HepG2 (cell line): ENCODE results near the gene LYSMD1. TPM values are rescaled to one million over a fixed set of nuclear protein-coding genes. Genes with fewer than 3 reads are reported as not detected.

Source experiments
- ATAC-seq: fragments of 200-7000 bp; cut with Tn5 transposase; 3 replicates; pipeline ENCODE4 v1.9.1; 2020; ENCODE audit warnings: mild to moderate bottlenecking, moderate library complexity
- BruUV-seq: library from RNA; stranded (reverse); fragments of 400-500 nt; replicated peaks from 2 replicates; lab custom pipeline; 2021; lab: Mats Ljungman, UMichigan
- CTCF ChIA-PET: fragments of 300-600 bp; formaldehyde crosslinking; extraction: SDS; loops from one replicate; lab custom pipeline; 2021; ENCODE audit warnings: low total read pairs, inconsistent platforms, low intra/inter-chr PET ratio; lab: Yijun Ruan, JAX
- POLR2A ChIA-PET: fragments of 350-600 bp; sonication (Branson Sonifier 250); formaldehyde crosslinking; loops from one replicate; lab custom pipeline; 2020; ENCODE audit warnings: antibody characterized with exemption, inconsistent platforms; lab: Yijun Ruan, JAX
- DNase-seq: peaks from one replicate; pipeline ENCODE4 v3.0.0-alpha.2; 2015; ENCODE audit warnings: low spot score
- FAIRE-seq: peaks from 3 replicates; lab custom pipeline; 2011; peaks lifted over from hg19 to GRCh38; lab: Jason Lieb, UNC
- H2AFZ ChIP-seq: one replicate; pipeline ENCODE4 v1.6.1; 2011; ENCODE audit warnings: low read length, inconsistent platforms
- H3K27ac ChIP-seq: fragments of 300-600 bp; 3 replicates; pipeline ENCODE4 v1.8.0; 2011; ENCODE audit warnings: mixed run types, mild to moderate bottlenecking, mixed read lengths, low read length, inconsistent platforms; ENCODE audit not compliant: insufficient read depth; ENCODE audit errors: extremely low read length
- H3K27me3 ChIP-seq, 2 experiments: fragments of 200-600 bp in 1 of 2; 2 replicates in 1 of 2; 3 replicates in 1 of 2; pipeline versions ENCODE4 v1.6.0 to v1.8.0; 2011; ENCODE audit warnings: low read length in 2 of 2, mild to moderate bottlenecking in 2 of 2, moderate library complexity in 2 of 2, inconsistent platforms in 1 of 2; ENCODE audit not compliant: insufficient read depth in 2 of 2, control insufficient read depth in 1 of 2
- H3K36me3 ChIP-seq, 2 experiments: fragments of 200-600 bp in 1 of 2; replicated peaks in 1 of 2; 2 replicates in 1 of 2; 3 replicates in 1 of 2; pipeline versions ENCODE4 v1.5.1 to v1.8.0; 2011; ENCODE audit warnings: low read length in 2 of 2, inconsistent platforms in 1 of 2; ENCODE audit not compliant: insufficient read depth in 2 of 2, control insufficient read depth in 1 of 2
- H3K4me1 ChIP-seq: 2 replicates; pipeline ENCODE4 v1.5.1; 2012; ENCODE audit warnings: low read length, inconsistent platforms; ENCODE audit not compliant: insufficient read depth
- H3K4me2 ChIP-seq: 2 replicates; pipeline ENCODE4 v1.6.0; 2011; ENCODE audit warnings: low read depth, low read length, inconsistent platforms
- H3K4me3 ChIP-seq, 3 experiments: fragments of 200-600 bp in 1 of 3; sonication (generic), shearing (Covaris generic) in 1 of 3; replicated peaks in 1 of 3; 2 replicates each; pipeline ENCODE4 v1.5.1; 2011 to 2016; ENCODE audit warnings: low read length in 3 of 3, inconsistent platforms in 2 of 3, low read depth in 2 of 3, mild to moderate bottlenecking in 2 of 3, control low read depth in 1 of 3, mixed read lengths in 1 of 3; ENCODE audit not compliant: insufficient read depth in 1 of 3
- H3K79me2 ChIP-seq: one replicate; pipeline ENCODE4 v1.6.1; 2011; ENCODE audit warnings: low read length, inconsistent platforms; ENCODE audit not compliant: insufficient read depth
- H3K9ac ChIP-seq: 2 replicates; pipeline ENCODE4 v1.6.0; 2011; ENCODE audit warnings: mild to moderate bottlenecking, low read depth, low read length, inconsistent platforms; ENCODE audit not compliant: insufficient read depth
- H3K9me3 ChIP-seq: 2 replicates; pipeline ENCODE4 v1.5.1; 2012; ENCODE audit warnings: mild to moderate bottlenecking, low read length
- H4K20me1 ChIP-seq: 2 replicates; pipeline ENCODE4 v1.6.0; 2011; ENCODE audit warnings: inconsistent platforms, mild to moderate bottlenecking, low read length, moderate library complexity; ENCODE audit not compliant: insufficient read depth
- ARID5B ChIP-seq: IDR thresholded peaks from 2 replicates; pipeline ENCODE4 v1.4.0; 2020; ENCODE audit warnings: mild to moderate bottlenecking, missing genetic modification reagents
- ATF5 ChIP-seq: sonication (generic); formaldehyde crosslinking; IDR thresholded peaks from 2 replicates; pipeline ENCODE4 v1.4.0; 2020; ENCODE audit warnings: mild to moderate bottlenecking, low read depth, missing genetic modification reagents
- CHD4 ChIP-seq: fragments of 200-600 bp; sonication (generic); IDR thresholded peaks from 2 replicates; pipeline ENCODE4 v1.7.0; 2017; ENCODE audit warnings: mild to moderate bottlenecking, low read length, borderline replicate concordance
- FOXA3 ChIP-seq: IDR thresholded peaks from 2 replicates; pipeline ENCODE4 v1.6.1; 2016; ENCODE audit warnings: missing genetic modification reagents, missing compliant biosample characterization
- FOXK2 ChIP-seq: fragments of 450-650 bp; IDR thresholded peaks from 2 replicates; pipeline ENCODE4 v1.6.1; 2016
- FOXP1 ChIP-seq, 2 experiments: fragments of 450-650 bp in 1 of 2; IDR thresholded peaks; 2 replicates each; pipeline ENCODE4 v1.6.1; 2017 to 2018; ENCODE audit warnings: antibody characterized with exemption in 1 of 2
- HNF1B ChIP-seq: sonication (generic); formaldehyde crosslinking; IDR thresholded peaks from 2 replicates; pipeline ENCODE4 v1.5.1; 2020; ENCODE audit warnings: mild to moderate bottlenecking, moderate library complexity, missing genetic modification reagents
- KDM6A ChIP-seq: IDR thresholded peaks from 2 replicates; pipeline ENCODE4 v1.6.1; 2016; ENCODE audit warnings: low read depth
- MIXL1 ChIP-seq: IDR thresholded peaks from 2 replicates; pipeline ENCODE4 v1.6.1; 2016
- MTA1 ChIP-seq: sonication (generic); formaldehyde crosslinking; IDR thresholded peaks from 2 replicates; pipeline ENCODE4 v1.4.0; 2020; ENCODE audit warnings: missing genetic modification reagents, mild to moderate bottlenecking, borderline replicate concordance
- PITX1 ChIP-seq: sonication (generic); formaldehyde crosslinking; IDR thresholded peaks from 2 replicates; pipeline ENCODE4 v1.5.1; 2020; ENCODE audit warnings: mild to moderate bottlenecking, missing genetic modification reagents
- POGK ChIP-seq: sonication (generic); formaldehyde crosslinking; conservative IDR thresholded peaks from 2 replicates; pipeline ENCODE4 v1.8.0; 2022; ENCODE audit warnings: mild to moderate bottlenecking, moderate library complexity, missing genetic modification reagents
- SRY ChIP-seq: sonication (generic); formaldehyde crosslinking; IDR thresholded peaks from 2 replicates; pipeline ENCODE4 v1.8.0; 2022; ENCODE audit warnings: mild to moderate bottlenecking, missing genetic modification reagents
- XRCC5 ChIP-seq: fragments of 200-400 bp; formaldehyde crosslinking; optimal IDR thresholded peaks from 2 replicates; pipeline ENCODE3; 2017; ENCODE audit warnings: mild to moderate bottlenecking, low read length
- ZMYM4 ChIP-seq: sonication (generic); formaldehyde crosslinking; IDR thresholded peaks from 2 replicates; pipeline ENCODE4 v1.8.1; 2023; ENCODE audit warnings: mild to moderate bottlenecking, missing genetic modification reagents
- ZNF878 ChIP-seq: sonication (generic); formaldehyde crosslinking; IDR thresholded peaks from 2 replicates; pipeline ENCODE4 v1.8.1; 2023; ENCODE audit warnings: mild to moderate bottlenecking, missing genetic modification reagents, moderate library complexity
- WGBS: methylation state at CpG from one replicate; pipeline ENCODE4 v1.1.6; 2017; ENCODE audit warnings: low lambda C conversion rate; 5-methylcytosine and 5-hydroxymethylcytosine counted together
- in situ Hi-C: cut with HindIII; loops from 2 replicates; pipeline ENCODE4 v1.10.0; 2017; ENCODE audit warnings: low pct_unique_long_range_greater_than_20kb; ENCODE audit not compliant: extremely low pct_ligation_motif_present
- intact Hi-C: fragments of 100-400 bp; cut with micrococcal nuclease; formaldehyde crosslinking; loops from one replicate; pipeline ENCODE4 v1.10.0; 2022; ENCODE audit not compliant: unreplicated experiment
- polyA plus RNA-seq, 8 experiments: library from polyadenylated mRNA; depleted of rRNA in 3 of 8; stranded (reverse) in 7 of 8; unstranded in 1 of 8; fragments of >200 nt; fragmentation: Illumina TruSeq in 4 of 8; extraction: Trizol in 4 of 8; gene quantifications; 2 replicates each; pipeline versions ENCODE4 v1.2.1 to v1.2.3, GENCODE V29; 2011 to 2016; ENCODE audit warnings: low read depth in 4 of 8, missing spikeins in 1 of 8, mixed read lengths in 1 of 8; ENCODE audit not compliant: insufficient read depth in 1 of 8
- total RNA-seq, 5 experiments: library from RNA; depleted of rRNA; stranded (reverse); fragments of >200 nt; fragmentation: Illumina TruSeq; extraction: Trizol; gene quantifications; 2 replicates each; pipeline ENCODE4 v1.2.3, GENCODE V29; 2016; ENCODE audit warnings: low read depth in 1 of 5

The LYSMD1 gene
- total and polyA plus RNA-seq, 2 of the 13 experiments (the other 11 are each of a cell fraction or from before 2014, with no cell fraction given), result 3.8 to 4.8 TPM

- TF ChIP-seq ARID5B (CRISPR knock-in tag), result no peak
- TF ChIP-seq CHD4, result no peak
- no peak for TF ChIP-seq ATF5 (CRISPR knock-in tag)
Observed at GRCh38 chr1:151156515-151156819, 9.2 kb downstream of the LYSMD1 start, which contains the start of gene TNFAIP8L2 (continued).

- H3K27ac ChIP-seq, result peak overlapping the region; percentile 55
- peaks cover 33% of the 10 kb centered on the region for H3K4me1 ChIP-seq
- POLR2A ChIA-PET, result interaction anchor here (0.5 kb wide), 1 partner anchor 109 kb away, joined by 3 read pairs; no protein-coding TSS in a partner anchor
- no peaks in the 10 kb centered on the region for H3K9me3 ChIP-seq
- H3K4me2 ChIP-seq, result peak overlapping the region; percentile 95
- ATAC-seq (peak; percentile 19), DNase-seq (peak; percentile 64), FAIRE-seq (peak; percentile 87)
- H3K9ac ChIP-seq, result peak overlapping the region; percentile 56; the same call in 1 of the 2 replicates
- intact Hi-C loops, result loop anchor here (5.0 kb wide), 1 partner anchor 135 kb away; no protein-coding TSS in a partner anchor
- no peaks in the 10 kb centered on the region for H3K27me3 ChIP-seq
- 5% methylated on average over 2 of the region's 2 CpGs for WGBS
- CTCF ChIA-PET, result no interaction called here
- peak overlapping the region; percentile 46 for H2AFZ ChIP-seq
- no TSS peak for BruUV-seq
- in situ Hi-C loops, result no loop called here
- H3K4me3 ChIP-seq, result peak overlapping the region; percentile 68 to 77 (median 73)
- no peaks in the 10 kb centered on the region for H3K36me3 ChIP-seq
- H4K20me1 ChIP-seq, result no peaks in the 10 kb centered on the region
- no peaks in the 10 kb centered on the region for H3K79me2 ChIP-seq
- TF ChIP-seq MTA1 (CRISPR knock-in tag) (no peak), XRCC5 (no peak), FOXA3 (CRISPR knock-in tag) (peak; percentile 65), ZMYM4 (CRISPR knock-in tag) (peak; percentile 18; the same call in 1 of the 2 replicates), ZNF878 (0 out of 2 replicates have a peak, but pooled peaks have one; percentile 37), HNF1B (CRISPR knock-in tag) (no peak), POGK (CRISPR knock-in tag) (0 out of 2 replicates have a peak, but pooled peaks have one; percentile 11), FOXK2 (0 out of 2 replicates have a peak, but pooled peaks have one; percentile 32), KDM6A (CRISPR knock-in tag) (0 out of 2 replicates have a peak, but pooled peaks have one; percentile 40), PITX1 (peak; percentile 48; the same call in 1 of the 2 replicates), FOXP1 (IDR thresholded peaks at IDR 0.05) (0 out of 2 replicates have a peak, but pooled peaks have one; percentile 8), FOXP1 (CRISPR knock-in tag; IDR thresholded peaks at IDR 0.05) (peak; percentile 65), SRY (CRISPR knock-in tag) (no peak), MIXL1 (CRISPR knock-in tag) (peak; percentile 50; the same call in 1 of the 2 replicates)
Observed at GRCh38 chr1:151147665-151148064, 18.0 kb downstream of the LYSMD1 start.
